Stimulated activated naive CD8-positive, alpha-beta T cell treated with anti-CD3 and anti-CD28 coated beads, Interleukin-15, amount 100 ng/mL, for 72 hours (primary cell): Measurements from ENCODE around the gene ARID5B.

Experiments
- ATAC-seq: fragments of 150-1000 bp; cut with Tn5 transposase; 2 replicates; pipeline ENCODE4 v1.10.0; 2021; ENCODE audit warnings: mild to moderate bottlenecking, moderate library complexity
- DNase-seq, 2 donors: peaks; one replicate each; pipeline ENCODE4 v3.0.0; 2021 to 2022
- H3K27ac Mint-ChIP-seq, 2 donors: one replicate each; pipeline ENCODE4 v1.8.0; 2022; ENCODE audit warnings: mild to moderate bottlenecking in 2 of 2, mixed read lengths in 2 of 2, moderate library complexity in 2 of 2
- H3K27me3 Mint-ChIP-seq: one replicate; pipeline ENCODE4 v1.8.0; 2022; ENCODE audit warnings: mixed read lengths
- H3K4me1 Mint-ChIP-seq: one replicate; pipeline ENCODE4 v1.8.0; 2022; ENCODE audit warnings: mild to moderate bottlenecking, mixed read lengths
- H3K4me3 Mint-ChIP-seq, 2 donors: one replicate each; pipeline ENCODE4 v1.8.0; 2022; ENCODE audit warnings: mild to moderate bottlenecking in 2 of 2, mixed read lengths in 2 of 2, moderate library complexity in 1 of 2
- H3K9me3 Mint-ChIP-seq, 2 donors: one replicate each; pipeline ENCODE4 v1.8.0; 2022; ENCODE audit warnings: mixed read lengths in 2 of 2

The ARID5B gene

DNA sequence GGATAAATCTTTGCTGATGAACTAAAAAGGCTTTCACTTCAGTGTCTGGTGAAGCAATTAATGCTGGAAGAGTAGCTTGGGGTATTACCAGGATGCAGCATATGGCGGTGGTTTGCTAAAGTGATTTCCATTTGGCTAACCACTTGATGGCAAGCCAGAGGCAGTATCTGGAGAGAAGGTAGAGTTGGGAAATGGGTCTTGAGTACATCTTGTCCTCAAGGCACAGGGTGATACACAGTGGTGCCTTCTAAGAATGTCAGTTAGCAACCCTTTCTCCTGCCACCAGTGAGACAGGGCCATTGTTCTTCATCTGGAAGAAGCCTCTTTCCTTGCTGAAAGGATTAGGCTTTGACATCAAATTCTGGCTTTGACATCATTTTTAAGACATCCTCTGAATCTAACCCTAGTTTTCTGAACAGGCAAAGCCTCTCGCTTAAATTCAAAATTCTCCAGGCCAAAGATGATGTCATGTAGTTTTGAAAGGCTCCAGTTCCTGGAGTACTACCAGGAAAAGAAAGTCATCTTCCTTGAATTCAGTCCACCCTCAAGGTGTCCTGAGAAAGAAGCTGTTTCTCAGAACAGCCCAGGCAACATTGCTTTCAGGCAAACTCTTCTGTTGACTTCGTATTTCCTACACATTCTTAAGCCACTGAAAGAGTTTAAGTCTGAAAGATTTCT is 162.4 kb downstream of the ARID5B start:
- peaks cover 6% of the 10 kb centered on the region in 2 donors for H3K9me3 Mint-ChIP-seq
- H3K4me1 Mint-ChIP-seq: peaks cover 64% of the 10 kb centered on the region
- no peak overlapping the region for H3K4me3 Mint-ChIP-seq
- peak overlapping the region in 1 of 2 donors; percentile 87 for H3K27ac Mint-ChIP-seq
- no peaks in the 10 kb centered on the region for H3K27me3 Mint-ChIP-seq
- ATAC-seq (peak; percentile 64), DNase-seq (no peak)

GRCh38 chr10:62067560-62067959 is 166.1 kb downstream of the ARID5B start:
- no peaks in the 10 kb centered on the region for H3K9me3 Mint-ChIP-seq
- no peak overlapping the region for H3K4me3 Mint-ChIP-seq
- H3K4me1 Mint-ChIP-seq: peaks cover 58% of the 10 kb centered on the region
- peak overlapping the region in 1 of 2 donors; percentile 30 for H3K27ac Mint-ChIP-seq
- DNase-seq (no peak), ATAC-seq (no peak)
- no peaks in the 10 kb centered on the region for H3K27me3 Mint-ChIP-seq

DNA sequence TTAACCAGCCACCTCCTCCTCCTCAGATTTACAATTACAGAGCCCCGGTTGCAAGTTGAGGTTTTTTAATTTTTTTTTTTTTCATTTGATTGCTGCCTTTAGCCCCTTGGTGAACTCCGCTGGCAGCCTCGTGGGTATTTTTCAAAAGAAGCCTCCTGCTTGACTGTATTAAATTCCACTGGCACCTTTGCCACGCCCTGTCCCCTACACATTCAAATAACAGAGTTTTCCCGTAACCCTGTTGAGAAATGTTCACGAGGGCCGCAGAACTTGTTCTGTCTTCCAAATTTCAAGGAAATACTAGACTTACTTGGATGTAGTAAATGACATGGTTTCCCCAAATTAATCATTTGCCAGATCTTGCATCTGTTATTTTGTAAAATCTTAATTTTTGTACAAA is 167.0 kb downstream of the ARID5B start:
- H3K27me3 Mint-ChIP-seq: no peaks in the 10 kb centered on the region
- H3K27ac Mint-ChIP-seq: no peak overlapping the region
- ATAC-seq (no peak), DNase-seq (no peak)
- no peak overlapping the region for H3K4me3 Mint-ChIP-seq
- H3K4me1 Mint-ChIP-seq: peaks cover 57% of the 10 kb centered on the region
- H3K9me3 Mint-ChIP-seq: no peaks in the 10 kb centered on the region

GRCh38 chr10:62069452-62070178 is 168.1 kb downstream of the ARID5B start:
- DNase-seq: no peak
- H3K27me3 Mint-ChIP-seq: no peaks in the 10 kb centered on the region
- no peak for ATAC-seq
- H3K4me3 Mint-ChIP-seq: no peak overlapping the region
- no peaks in the 10 kb centered on the region for H3K9me3 Mint-ChIP-seq
- H3K27ac Mint-ChIP-seq: no peak overlapping the region
- H3K4me1 Mint-ChIP-seq: peaks cover 45% of the 10 kb centered on the region

GRCh38 chr10:62071846-62072281 is 170.4 kb downstream of the ARID5B start:
- ATAC-seq (peak; percentile 69), DNase-seq (no peak)
- Mint-ChIP-seq H3K9me3 (no peaks in the 10 kb centered on the region), H3K27ac (peak overlapping the region; percentile 12 to 81), H3K4me1 (peaks cover 52% of the 10 kb centered on the region), H3K4me3 (no peak overlapping the region), H3K27me3 (no peaks in the 10 kb centered on the region)

DNA sequence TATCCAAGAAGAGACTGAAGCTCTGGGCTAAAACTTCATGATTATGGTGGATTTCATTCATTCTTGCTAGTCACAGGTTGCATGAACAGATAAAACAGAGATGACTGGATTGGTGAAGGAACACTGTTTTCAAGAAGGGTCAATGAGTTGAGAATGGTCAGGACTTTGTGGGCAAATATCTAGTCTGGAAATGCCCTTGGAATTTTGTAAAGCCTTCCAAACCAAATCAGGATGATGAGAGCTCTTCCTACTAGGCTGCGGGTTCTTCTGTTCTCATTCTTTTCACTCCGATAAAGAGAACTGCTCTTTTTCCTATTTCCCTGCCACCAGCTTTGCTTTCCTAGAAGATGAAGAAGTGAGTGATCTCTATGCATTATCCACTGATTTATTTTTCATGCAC is 171.4 kb downstream of the ARID5B start:
- Mint-ChIP-seq H3K27ac (no peak overlapping the region), H3K9me3 (no peaks in the 10 kb centered on the region), H3K4me3 (no peak overlapping the region), H3K4me1 (peaks cover 55% of the 10 kb centered on the region), H3K27me3 (no peaks in the 10 kb centered on the region)
- no peak for ATAC-seq
- DNase-seq: no peak

DNA sequence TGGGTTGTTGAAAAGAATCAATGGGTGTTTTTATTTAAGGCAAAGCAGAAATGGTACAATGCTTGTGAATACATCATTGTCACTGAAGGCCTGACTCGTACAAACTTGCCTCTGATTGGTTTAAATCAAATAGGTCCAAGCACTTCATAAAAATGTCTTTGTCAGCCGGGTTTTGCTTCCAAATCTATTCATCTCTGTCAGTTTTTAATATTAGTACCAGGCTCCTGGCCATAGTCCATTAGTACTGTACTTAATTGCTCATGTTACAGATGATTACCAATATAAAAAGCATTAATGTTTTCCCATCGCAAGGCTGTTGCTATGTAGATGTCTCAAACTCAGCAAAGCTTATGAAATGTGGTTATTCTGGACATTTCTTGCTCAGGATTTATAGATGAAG is 171.9 kb downstream of the ARID5B start:
- Mint-ChIP-seq H3K27me3 (no peaks in the 10 kb centered on the region), H3K4me3 (no peak overlapping the region), H3K4me1 (peaks cover 50% of the 10 kb centered on the region), H3K27ac (no peak overlapping the region), H3K9me3 (no peaks in the 10 kb centered on the region)
- ATAC-seq (no peak), DNase-seq (no peak)

DNA sequence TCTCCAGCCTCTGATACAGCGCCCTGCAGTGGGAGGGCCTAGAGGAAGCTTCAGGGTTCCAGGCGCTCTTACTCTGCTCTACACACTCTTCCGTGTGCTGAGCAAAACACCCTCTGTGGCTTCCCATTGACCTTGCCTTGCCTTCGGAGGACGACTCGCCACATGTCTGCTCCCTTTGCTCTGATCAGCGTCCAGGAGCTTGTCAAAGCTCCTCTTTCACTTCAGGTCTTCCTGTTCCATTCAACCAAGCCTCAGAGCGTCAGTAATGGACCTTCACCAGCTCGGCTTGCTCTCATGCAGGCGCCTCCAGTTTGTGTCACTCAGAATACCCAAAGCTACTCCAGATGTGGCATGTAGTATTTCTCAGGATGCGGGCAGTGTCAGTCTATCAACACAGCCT is 173.9 kb downstream of the ARID5B start:
- Mint-ChIP-seq H3K4me1 (peaks cover 54% of the 10 kb centered on the region), H3K4me3 (no peak overlapping the region), H3K27ac (no peak overlapping the region), H3K27me3 (no peaks in the 10 kb centered on the region), H3K9me3 (no peaks in the 10 kb centered on the region)
- DNase-seq (no peak), ATAC-seq (no peak)

- DNase-seq (no peak), ATAC-seq (no peak)
- Mint-ChIP-seq H3K9me3 (no peaks in the 10 kb centered on the region), H3K4me3 (no peak overlapping the region), H3K27ac (peak overlapping the region in 1 of 2 donors; percentile 42), H3K4me1 (peaks cover 59% of the 10 kb centered on the region), H3K27me3 (no peaks in the 10 kb centered on the region)
These were observed 174.4 kb downstream of the ARID5B start for GRCh38 chr10:62075912-62076311.

DNA sequence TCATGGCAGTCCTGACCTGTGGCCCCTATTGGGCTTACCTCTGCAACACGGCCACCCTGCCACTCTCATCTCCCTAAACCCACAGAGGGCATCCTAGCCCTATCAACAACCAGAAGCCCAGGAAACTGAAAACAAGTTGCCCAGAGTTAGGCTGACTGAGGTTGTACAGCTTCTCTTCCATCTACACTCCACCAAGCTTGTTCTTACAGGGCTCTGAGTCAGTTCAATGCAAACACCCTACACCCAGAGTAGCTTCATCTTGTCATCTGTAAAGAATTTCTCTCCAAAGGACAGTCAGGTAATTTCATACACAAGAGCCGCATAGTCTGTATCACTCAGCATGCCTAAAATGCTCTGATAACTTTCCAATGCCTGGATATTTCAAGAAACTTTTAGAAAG is 175.4 kb downstream of the ARID5B start:
- H3K4me1 Mint-ChIP-seq: peaks cover 60% of the 10 kb centered on the region

DNA sequence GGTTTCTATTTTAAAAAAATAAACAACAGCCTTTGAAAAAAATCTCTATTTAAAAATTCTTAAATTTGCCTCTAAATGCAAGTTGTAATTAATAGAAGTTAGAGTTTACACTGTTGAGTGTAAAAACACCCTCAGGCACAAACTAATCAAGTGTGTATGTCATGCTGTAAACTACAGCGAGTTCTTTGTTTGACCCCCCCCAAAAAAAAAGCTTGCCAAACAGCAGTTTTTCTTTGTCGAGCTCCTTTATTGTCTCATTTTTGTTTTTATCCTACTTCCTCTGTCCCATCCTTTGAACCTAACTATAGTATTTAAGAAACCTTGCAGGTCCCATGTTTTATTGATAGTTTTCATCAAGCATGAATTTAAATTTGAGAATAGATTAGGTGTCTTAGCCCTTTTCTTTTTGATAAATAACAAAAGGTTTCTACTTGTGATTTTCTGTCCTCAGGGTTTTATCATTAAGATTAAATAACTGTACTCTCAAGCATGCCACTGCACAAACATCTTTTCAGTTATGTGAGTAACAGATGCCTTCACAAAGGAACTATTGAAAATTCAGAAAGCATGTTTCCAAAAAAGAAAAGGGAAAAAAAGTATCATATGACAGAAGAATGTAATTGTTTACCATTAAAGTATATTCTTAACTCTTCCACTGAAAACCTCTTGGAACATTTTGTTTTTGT is 176.0 kb downstream of the ARID5B start:
- Mint-ChIP-seq H3K4me1 (peaks cover 61% of the 10 kb centered on the region), H3K4me3 (no peak overlapping the region), H3K27ac (no peak overlapping the region), H3K27me3 (no peaks in the 10 kb centered on the region), H3K9me3 (no peaks in the 10 kb centered on the region)
- ATAC-seq (no peak), DNase-seq (no peak)

More for the DNA sequence above, 175.4 kb downstream of the ARID5B start:
- ATAC-seq: peak; percentile 63
- Mint-ChIP-seq H3K4me3 (no peak overlapping the region), H3K27me3 (no peaks in the 10 kb centered on the region), H3K9me3 (no peaks in the 10 kb centered on the region), H3K27ac (peak overlapping the region; percentile 7 to 54)
- DNase-seq: no peak

DNA sequence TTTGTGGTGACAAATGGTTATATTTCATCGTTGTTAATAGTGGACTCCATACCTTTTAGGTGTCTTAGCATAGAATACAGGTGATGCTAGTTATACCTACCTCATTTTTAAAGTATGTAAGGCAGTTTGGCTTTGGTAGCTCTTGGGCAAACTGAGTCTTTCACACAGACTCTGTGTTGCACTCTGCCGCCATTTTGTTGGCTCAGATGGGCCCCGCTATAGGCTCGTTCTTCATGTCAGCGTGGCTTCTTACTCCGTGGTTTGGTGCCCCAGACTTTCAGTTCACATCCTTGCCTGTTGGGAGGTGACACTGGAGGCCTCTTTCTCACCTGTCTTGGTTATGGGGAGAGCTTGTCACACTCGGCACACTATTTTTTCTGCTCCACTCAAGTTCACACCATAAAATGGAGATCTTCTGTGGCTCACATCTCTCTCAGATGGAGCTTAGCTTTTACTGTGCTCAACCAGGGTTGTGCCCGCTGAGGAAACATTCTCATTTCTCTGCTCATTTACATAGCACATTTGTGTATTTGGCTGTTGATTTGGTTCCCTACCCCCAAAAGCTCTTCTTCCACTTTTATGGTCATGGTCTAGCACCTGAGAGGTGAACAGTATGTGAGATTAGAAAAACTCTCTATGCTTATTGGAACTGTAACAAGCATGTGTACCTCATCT is 178.5 kb downstream of the ARID5B start:
- peaks cover 77% of the 10 kb centered on the region for H3K4me1 Mint-ChIP-seq
- H3K27me3 Mint-ChIP-seq: no peaks in the 10 kb centered on the region
- H3K9me3 Mint-ChIP-seq: no peaks in the 10 kb centered on the region
- no peak for DNase-seq
- H3K4me3 Mint-ChIP-seq: no peak overlapping the region
- ATAC-seq: no peak
- no peak overlapping the region for H3K27ac Mint-ChIP-seq

GRCh38 chr10:62080905-62081304 is 179.4 kb downstream of the ARID5B start:
- DNase-seq (no peak), ATAC-seq (no peak)
- H3K4me1 Mint-ChIP-seq: peaks cover 79% of the 10 kb centered on the region
- no peaks in the 10 kb centered on the region for H3K9me3 Mint-ChIP-seq
- no peaks in the 10 kb centered on the region for H3K27me3 Mint-ChIP-seq
- no peak overlapping the region for H3K4me3 Mint-ChIP-seq
- no peak overlapping the region for H3K27ac Mint-ChIP-seq

DNA sequence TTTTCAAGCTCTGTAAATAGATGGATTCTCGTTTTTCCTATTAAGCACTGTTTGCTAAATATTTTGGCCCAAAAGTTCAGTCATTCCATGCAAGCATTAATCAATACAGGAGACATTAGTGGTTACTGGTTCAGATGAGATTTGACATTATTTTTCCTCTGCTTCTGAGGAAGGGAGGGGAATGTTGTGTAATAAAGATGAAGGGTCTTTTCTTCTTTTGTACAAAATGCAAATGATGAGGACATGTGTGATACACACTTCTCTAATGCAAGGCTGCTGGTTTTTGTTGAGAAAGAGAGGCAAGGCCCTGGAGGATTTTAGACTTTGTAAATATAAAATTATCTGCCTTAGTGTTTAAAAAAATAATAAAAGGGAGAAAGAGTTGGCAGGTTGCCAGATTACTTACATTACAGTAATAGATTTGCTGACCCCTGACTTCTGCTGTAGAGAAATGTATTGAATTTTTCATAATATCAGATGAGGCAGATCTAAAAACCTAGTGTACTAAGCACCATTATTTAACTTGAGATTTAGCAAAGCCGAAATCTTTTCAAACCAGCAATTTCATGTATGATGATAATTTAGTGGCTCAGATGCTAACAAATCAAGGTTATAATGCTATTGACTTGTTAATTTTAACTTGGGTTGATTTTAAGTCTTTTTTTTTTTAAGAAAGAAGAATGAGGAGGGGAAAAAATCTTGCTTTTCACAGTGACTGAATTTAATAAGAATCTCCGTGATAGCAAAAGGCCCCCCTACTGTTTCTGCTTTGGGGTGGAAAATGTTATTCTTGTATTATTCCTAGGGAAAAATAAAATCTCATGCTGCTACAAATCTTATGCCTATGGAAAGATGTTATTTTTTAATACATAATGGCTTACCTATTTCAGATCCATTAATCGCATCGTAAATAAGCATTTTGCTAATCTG is 180.1 kb downstream of the ARID5B start:
- no peaks in the 10 kb centered on the region for H3K27me3 Mint-ChIP-seq

DNA sequence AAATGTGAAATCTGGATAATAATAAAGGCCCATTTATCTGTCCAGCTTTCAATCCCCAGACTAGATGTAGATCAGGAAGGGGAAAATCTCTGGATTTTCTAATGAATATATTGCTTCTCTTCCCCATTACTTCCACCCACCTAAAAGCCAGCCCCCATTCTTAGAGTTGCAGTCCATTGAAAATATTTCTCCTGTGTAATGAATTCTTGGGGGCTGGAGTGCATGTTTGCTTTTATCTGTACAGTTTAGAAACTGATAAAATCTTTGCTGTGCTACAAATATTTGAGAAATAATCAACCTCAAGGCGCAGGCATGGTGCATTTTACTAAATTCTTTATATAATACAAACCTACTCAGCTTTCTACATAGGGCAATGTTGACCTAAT is 180.8 kb downstream of the ARID5B start:
- DNase-seq: no peak
- Mint-ChIP-seq H3K27ac (peak overlapping the region; percentile 75 to 97), H3K4me3 (peak overlapping the region; percentile 69 to 73), H3K4me1 (peaks cover 67% of the 10 kb centered on the region), H3K9me3 (no peaks in the 10 kb centered on the region), H3K27me3 (no peaks in the 10 kb centered on the region)
- ATAC-seq: no peak

More for the DNA sequence above, 180.1 kb downstream of the ARID5B start:
- Mint-ChIP-seq H3K4me1 (peaks cover 72% of the 10 kb centered on the region), H3K9me3 (no peaks in the 10 kb centered on the region), H3K4me3 (peak overlapping the region; percentile 69 to 73), H3K27ac (peak overlapping the region; percentile 75 to 97)
- no peak for ATAC-seq
- DNase-seq: no peak
